Progenitor cell of endocrine pancreas (in vitro differentiated cells): ENCODE results near the gene VEPH1. TPM values are rescaled to one million over a fixed set of nuclear protein-coding genes. Genes with fewer than 3 reads are reported as not detected.

Experiments
- DNase-seq: peaks from one replicate; pipeline ENCODE4 v3.0.0; 2021; ENCODE audit warnings: low spot score; ENCODE audit not compliant: unreplicated experiment
- H3K27ac Mint-ChIP-seq: 2 replicates; pipeline ENCODE4 v1.8.0; 2021; ENCODE audit warnings: mild to moderate bottlenecking, moderate library complexity, mixed read lengths
- H3K27me3 Mint-ChIP-seq: 2 replicates; pipeline ENCODE4 v1.8.0; 2021; ENCODE audit warnings: mixed read lengths
- H3K36me3 Mint-ChIP-seq: 2 replicates; pipeline ENCODE4 v1.8.0; 2022; ENCODE audit warnings: mixed read lengths; ENCODE audit not compliant: insufficient read depth
- H3K4me1 Mint-ChIP-seq: 2 replicates; pipeline ENCODE4 v1.8.0; 2021; ENCODE audit warnings: low read depth, mixed read lengths
- H3K4me3 Mint-ChIP-seq: 2 replicates; pipeline ENCODE4 v1.8.0; 2021; ENCODE audit warnings: low read depth, mild to moderate bottlenecking, moderate library complexity, mixed read lengths
- H3K9me3 Mint-ChIP-seq: 2 replicates; pipeline ENCODE4 v1.8.0; 2021; ENCODE audit warnings: low read depth, mixed read lengths
- total RNA-seq: library from RNA; stranded (reverse); gene quantifications from 2 replicates; pipeline ENCODE4 v1.2.1, GENCODE V29; 2021
- TF ChIP-seq, protein P1 (sequence below): fragments of 200-600 bp; sonication (generic); IDR thresholded peaks from one replicate; pipeline ENCODE4 v1.5.0; 2021; ENCODE audit warnings: antibody characterized with exemption, mild to moderate bottlenecking; ENCODE audit not compliant: unreplicated experiment

The VEPH1 gene
- total RNA-seq, 1 donor from 2014 or later: 12.3 TPM

DNA sequence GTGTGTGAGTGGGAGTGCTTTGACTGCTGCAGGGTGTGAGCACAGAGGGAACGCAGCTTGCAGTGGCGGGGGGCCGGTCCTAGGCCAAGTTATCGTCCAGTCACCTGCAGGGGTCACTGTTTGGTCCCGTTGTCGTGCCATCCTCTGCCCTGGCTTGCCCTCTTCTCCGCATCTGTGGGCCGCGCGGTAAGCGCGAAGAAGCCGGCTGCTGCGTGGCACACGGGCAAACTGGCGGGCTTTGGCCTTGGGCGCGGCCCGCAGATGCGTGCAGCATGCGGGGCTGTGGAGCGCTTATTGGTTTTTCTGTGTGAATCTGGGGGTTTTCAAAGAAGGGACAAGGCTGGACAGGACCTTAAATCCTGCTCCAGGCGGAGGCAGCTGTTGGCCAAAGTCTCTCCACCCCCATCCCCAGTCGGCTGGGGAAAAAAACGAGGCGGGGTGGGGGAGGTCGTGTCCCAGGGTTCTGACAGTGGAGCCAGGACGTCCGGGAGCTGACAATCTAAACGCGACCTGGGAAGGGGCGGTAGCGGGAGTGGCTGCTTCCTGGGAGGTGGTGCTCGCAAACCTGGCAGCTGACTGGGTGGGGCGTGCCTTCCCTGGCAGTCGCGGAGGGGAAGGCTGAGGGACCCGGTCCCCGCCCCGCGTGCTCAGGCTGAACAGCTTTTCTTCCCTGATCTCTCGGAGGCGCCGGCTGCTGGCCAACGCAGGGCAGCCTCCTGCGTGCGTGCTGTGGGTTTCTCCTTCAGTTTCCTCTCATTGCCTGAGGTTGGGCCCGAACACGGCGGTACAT, 39.7 kb upstream of the VEPH1 start:
- Mint-ChIP-seq H3K27ac (no peak overlapping the region), H3K27me3 (peaks cover 17% of the 10 kb centered on the region), H3K4me3 (peak overlapping the region; percentile 76), H3K9me3 (peaks cover 4% of the 10 kb centered on the region), H3K36me3 (no peaks in the 10 kb centered on the region), H3K4me1 (no peaks in the 10 kb centered on the region)
- TF ChIP-seq, protein P1, sequence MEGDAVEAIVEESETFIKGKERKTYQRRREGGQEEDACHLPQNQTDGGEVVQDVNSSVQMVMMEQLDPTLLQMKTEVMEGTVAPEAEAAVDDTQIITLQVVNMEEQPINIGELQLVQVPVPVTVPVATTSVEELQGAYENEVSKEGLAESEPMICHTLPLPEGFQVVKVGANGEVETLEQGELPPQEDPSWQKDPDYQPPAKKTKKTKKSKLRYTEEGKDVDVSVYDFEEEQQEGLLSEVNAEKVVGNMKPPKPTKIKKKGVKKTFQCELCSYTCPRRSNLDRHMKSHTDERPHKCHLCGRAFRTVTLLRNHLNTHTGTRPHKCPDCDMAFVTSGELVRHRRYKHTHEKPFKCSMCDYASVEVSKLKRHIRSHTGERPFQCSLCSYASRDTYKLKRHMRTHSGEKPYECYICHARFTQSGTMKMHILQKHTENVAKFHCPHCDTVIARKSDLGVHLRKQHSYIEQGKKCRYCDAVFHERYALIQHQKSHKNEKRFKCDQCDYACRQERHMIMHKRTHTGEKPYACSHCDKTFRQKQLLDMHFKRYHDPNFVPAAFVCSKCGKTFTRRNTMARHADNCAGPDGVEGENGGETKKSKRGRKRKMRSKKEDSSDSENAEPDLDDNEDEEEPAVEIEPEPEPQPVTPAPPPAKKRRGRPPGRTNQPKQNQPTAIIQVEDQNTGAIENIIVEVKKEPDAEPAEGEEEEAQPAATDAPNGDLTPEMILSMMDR: peak; percentile 42
- DNase-seq: peak; percentile 25

DNA sequence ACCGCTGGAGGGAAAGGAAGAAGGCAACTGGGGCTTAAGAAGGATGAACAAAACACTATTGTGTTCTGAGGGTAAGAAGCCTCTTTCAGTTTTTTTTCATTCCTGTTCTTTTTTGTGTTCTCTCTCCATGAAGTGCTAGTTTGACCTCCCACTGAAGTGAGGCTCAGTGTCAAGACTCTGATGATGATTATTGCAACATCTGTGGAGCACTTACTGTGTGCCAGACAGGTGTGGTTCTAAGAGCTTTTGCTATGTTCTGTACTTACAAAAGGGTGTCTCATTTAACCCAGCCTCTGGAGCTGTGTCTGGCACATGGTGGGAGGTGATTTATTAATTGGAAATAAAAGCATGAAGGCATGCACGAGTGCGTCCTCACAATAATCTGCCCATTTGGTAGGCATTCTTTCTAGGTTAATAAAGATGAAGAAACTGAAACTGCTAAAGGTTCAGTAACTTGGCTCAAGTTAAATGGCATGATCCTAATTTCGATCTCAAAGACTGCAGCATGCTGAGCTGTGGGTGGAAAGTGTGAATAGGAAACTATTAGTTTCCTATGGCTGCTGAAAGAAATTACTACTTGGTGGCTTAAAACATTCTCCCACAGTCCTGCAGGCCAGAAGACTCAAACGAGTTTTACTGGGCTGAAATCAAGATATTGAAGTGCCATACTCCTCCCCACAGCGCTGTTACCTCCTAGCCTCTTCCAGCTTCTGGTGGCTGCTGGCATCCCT, 38.5 kb upstream of the VEPH1 start:
- TF ChIP-seq, protein P1: no peak
- no peak overlapping the region for H3K4me3 Mint-ChIP-seq
- no peak overlapping the region for H3K27ac Mint-ChIP-seq

DNA sequence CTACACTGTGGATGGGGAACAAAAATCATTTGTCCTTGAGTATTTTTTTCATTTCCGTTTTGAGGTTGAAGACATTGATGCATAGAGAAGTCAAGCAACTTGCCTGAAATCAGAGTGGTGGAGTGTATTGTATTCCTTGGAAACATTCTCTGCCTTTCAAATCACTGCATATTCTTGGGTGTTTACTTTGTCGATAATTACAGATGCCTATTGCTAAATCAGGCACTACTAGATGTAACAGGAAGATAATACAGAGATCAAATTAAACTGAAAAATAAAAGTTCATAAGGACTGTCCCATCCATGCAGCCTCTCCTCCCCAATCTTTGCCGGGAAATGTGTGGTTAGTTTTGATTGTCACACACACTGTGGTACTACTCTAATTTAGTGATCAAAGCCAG, 37.4 kb upstream of the VEPH1 start:
- Mint-ChIP-seq H3K4me1 (no peaks in the 10 kb centered on the region), H3K27ac (no peak overlapping the region), H3K9me3 (peaks cover 14% of the 10 kb centered on the region), H3K36me3 (peaks cover 1% of the 10 kb centered on the region), H3K27me3 (peaks cover 14% of the 10 kb centered on the region), H3K4me3 (no peak overlapping the region)
- TF ChIP-seq, protein P1: no peak
- no peak for DNase-seq

More for the DNA sequence above, 38.5 kb upstream of the VEPH1 start:
- no peak for DNase-seq
- peaks cover 17% of the 10 kb centered on the region for H3K27me3 Mint-ChIP-seq
- no peaks in the 10 kb centered on the region for H3K4me1 Mint-ChIP-seq
- H3K9me3 Mint-ChIP-seq: peaks cover 6% of the 10 kb centered on the region
- H3K36me3 Mint-ChIP-seq: peaks cover under 1% of the 10 kb centered on the region

DNA sequence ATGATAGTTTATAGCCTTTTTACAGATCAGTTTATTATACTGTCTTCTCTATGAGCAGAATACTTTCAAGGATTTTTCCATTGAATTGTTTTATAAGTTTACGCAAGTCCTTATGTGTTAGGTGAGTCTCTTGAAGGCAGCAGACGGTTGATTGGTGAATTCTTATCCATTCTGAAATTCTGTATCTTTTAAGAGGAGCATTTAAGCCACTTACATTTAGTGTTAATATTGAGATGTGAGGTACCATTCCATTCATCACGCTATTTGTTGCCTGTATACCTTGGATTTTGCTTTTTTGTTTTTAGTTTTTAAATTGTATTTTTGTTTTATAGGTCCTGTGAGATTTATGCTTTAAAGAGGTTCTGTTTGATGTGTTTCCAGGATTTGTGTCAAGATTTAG, 32.5 kb upstream of the VEPH1 start:
- peaks cover 2% of the 10 kb centered on the region for H3K27me3 Mint-ChIP-seq
- H3K4me1 Mint-ChIP-seq: peaks cover 2% of the 10 kb centered on the region
- peaks cover 1% of the 10 kb centered on the region for H3K36me3 Mint-ChIP-seq
- DNase-seq: no peak
- H3K9me3 Mint-ChIP-seq: peaks cover 10% of the 10 kb centered on the region
- no peak overlapping the region for H3K27ac Mint-ChIP-seq
- TF ChIP-seq, protein P1: no peak
- H3K4me3 Mint-ChIP-seq: no peak overlapping the region

DNA sequence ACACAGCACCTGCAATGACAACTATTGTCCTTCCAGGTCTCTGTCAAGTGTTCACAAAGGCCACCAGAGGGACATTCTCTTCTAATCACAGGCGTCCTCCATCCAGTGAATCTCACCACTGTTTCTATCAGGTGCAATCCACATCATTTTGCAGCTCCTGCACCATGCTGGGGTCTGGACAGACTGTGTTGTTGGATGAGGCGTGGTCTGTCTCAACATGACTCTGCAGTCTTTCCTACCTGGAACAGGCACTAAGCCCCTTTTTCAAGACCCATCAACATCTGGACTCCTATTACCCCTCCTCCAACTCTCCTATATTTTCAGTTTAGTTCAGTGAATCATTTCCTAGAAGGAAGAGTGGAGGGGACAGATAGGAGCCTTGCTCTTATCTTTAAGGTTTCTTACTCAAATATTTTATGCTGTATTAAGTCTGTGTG, 31.5 kb upstream of the VEPH1 start:
- Mint-ChIP-seq H3K27me3 (no peaks in the 10 kb centered on the region), H3K9me3 (peaks cover 10% of the 10 kb centered on the region), H3K36me3 (peaks cover 1% of the 10 kb centered on the region), H3K4me1 (peaks cover 2% of the 10 kb centered on the region), H3K27ac (no peak overlapping the region), H3K4me3 (no peak overlapping the region)
- DNase-seq: no peak
- TF ChIP-seq, protein P1: no peak
